DMS 273 treated with DMSO at 0.1 percent for 48 hours (cell line): ENCODE results near the gene FAM151A.
A peak's percentile ranks its signal among the peaks of the same experiment; 100 is the strongest.

Source experiments
- DNase-seq: peaks from one replicate; lab custom pipeline; 2025; lab: John Stamatoyannopoulos, UW

FAM151A gene

DNA sequence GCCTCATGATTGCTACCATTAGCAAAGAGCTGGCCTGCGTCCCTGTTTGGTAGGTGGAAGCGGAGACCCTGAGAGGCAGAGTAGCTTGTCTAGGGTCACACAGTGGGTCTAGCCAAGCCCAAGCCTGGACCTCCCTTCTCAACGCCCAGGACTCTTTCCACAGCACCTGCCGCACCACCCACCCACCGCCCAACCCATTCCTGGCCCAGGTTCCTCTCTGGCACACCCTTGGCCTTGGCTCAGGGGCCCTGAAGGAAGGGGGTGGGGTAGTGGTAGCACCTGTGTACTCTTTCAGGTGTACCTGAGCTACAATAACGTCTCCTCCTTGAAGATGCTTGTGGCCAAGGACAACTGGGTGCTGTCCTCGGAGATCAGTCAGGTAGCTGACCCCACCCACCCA, 19.3 kb downstream of the FAM151A start:
- DNase-seq: no peak

DNA sequence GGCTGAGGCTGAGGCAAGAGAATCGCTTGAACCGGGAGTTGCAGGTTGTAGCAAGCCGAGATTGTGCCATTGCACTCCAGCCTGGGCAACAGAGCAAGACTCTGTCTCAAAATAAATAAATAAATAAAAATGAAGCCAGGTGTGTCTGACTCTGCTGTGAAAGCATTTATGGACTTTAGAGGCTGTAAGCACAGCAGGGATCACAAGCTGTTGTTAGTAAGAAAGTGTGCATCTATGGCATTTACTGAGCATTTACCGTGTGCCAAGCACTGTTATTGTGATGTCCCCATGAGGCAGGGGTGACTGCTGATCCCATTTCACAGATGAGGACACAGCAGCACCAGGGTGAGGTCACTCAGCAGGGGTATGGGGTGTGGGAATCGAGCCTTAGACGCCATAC, 20.1 kb downstream of the FAM151A start:
- DNase-seq: no peak

DNA sequence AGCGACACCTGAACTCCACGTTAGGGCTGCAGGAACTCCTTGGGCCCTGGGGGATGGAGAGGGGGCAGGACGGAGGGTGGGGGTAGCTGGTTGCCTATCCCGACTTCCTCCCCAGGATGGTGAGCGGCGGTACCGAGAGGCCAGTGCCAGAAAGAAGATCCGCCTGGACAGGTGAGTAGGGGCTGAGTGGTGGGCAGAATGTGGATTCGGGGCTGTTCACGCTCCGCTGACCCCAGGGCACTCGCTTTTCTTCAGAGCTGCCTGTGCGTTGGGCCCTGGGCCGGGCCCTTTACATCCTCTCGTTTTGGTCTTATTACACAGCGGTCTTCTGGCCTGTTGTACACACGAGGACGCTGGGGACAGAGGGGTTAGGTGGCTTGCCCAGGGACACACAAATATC, 20.8 kb downstream of the FAM151A start:
- no peak for DNase-seq

DNA sequence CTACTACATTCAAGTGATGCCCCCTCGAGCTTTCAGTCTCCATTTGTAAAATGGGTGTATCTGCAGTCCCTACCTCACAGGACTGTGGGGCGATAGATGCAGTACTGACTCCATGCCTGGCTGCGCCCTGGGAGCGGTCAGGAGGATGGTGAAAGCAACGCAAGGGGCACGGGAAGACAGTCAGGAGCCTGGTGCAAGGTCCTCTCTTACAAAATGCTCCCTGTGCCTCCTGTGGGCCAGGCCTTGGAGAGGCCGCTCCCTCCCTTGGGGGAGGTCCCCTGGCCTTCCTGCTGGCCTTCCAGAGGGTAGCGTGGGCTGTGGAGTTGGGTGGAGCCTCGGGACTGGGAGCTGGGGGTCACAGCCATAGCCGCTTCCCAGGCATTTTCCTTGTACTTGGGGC, 21.6 kb downstream of the FAM151A start:
- no peak for DNase-seq

DNA sequence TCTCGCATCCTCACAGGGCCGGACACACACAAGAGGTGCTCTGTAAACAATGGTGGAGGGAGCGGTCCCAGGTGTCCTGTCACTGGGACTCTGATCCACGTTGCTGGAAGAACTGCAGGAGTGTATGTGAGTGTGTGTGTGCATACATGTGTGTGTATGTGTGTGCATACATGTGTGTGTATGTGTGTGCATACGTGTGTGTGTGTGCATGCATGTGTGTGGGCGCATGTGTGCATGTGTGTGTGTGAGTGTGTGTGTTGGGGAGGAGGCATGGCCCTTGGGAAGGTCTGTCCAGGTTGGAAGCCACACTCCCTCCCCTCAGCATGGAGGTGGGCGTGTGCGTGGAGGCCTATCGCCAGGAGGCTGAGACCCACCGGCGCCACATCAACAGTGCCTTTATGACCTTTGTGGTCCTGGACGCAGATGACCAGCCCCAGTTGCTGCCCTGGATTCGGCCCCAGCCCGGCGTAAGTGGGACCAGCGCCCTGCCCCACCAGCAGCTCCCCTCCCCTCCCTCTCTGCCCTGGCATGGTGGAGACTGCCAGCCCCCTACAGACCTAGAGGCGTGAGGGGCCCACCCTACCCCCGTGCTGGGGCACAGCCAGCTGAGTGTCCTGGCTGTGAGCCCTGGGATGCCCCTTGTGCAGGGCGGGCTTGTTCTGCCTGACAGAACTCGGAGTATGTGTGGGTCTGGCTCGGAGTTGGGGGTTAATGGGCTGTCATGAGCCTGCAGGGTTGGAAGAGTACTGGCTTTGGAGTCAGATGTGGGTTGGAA, 22.2 kb downstream of the FAM151A start:
- DNase-seq: no peak

DNA sequence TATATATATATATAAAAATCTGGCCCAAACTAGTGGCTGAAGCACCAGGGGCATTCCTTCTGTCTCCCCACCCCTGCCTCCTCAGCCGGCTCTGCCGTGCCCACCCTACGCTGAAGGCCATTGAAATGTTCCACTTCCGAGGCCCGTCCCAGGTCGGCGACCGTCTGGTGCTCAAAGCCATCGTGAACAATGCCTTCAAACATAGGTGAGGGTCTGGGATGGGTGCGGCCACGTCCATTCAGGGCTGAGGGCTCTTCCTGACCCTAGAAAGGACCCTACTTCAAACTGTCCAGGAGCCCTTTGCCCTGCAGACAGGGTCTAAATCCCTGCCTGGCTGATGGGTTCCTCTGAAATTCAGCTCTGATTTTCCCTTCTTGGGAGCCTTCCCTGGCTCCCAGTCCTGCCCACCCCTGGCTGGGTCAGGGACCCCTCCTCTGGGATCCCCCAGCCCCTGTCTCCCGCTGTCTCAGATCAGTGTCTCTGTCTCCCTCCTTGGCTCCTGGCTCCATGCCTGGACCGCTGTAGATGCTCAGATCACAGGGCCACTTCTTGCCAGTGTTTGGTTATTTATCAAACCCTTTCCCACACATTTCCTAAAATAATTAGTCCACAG, 24.0 kb downstream of the FAM151A start:
- DNase-seq: no peak

DNA sequence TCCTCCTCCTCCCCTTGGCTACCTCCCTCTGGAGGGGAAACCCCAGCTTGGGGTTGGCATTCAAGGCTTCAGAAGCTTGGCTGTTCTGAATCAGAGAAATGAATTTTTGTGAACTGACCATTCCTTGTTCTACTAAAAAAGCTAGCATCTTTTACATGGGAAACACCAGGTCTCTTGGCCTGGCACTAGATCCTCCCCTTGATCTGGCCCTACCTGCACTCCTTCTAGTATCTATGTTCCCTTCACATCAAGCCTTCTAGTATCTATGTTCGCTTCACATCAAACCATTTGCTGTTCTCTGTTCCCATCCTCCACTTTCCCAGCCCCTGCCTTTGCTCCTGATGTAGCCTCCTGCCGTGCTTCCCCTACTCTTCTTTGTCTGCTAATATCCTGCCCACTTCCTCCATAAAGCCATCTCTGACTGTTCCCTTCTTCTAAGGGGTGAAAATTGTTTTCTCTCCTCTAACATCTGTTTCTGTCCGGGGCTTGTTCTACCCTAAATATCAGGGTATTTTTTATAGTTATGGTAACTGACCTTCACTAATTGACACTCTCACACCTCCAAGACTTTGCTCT, 25.8 kb downstream of the FAM151A start:
- DNase-seq: no peak

DNA sequence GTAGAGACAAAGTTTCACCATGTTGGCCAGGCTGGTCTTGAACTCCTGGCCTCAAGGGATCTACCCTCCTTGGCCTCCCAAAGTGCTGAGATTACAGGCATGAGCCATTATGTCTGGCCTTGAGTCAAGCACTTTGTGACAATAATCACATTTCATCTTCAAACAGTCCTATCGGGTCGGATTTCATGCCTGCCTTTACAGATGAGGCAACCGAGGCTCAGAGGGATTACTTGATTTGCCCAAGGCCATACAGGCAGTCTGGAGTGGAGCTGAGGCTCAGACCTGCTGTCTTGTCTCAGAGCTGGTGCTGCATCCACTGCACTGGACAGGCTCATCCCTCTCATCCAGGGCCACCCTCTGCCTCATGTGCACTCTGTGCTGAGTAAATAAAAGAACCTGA, 26.6 kb downstream of the FAM151A start:
- DNase-seq: no peak

DNA sequence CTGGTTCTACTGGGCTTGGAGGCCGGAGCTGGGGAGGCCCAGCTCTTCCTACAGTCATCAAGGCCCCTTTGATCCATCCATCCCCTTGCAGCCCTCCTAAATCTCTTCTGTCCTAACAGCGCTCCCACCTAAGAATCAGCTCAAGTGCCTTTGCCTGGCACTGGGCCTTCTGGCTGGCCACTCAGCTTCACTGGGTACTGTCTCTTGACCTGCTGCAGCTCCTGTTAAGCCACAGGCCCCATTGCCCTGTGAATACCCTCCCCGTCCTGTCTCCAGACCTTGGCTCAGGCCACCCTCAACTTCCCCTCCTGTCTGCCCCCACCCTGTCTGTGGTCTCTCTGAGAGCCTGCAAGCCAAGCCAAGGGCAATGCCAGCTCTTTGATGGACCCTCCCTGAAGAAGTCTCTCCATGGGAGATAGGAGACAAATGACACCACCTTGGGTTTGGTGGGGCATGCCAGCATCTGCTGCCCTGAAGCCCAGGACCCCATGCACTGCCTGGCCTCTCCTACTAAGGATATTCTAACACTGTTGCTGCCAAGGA, 27.3 kb downstream of the FAM151A start:
- no peak for DNase-seq

DNA sequence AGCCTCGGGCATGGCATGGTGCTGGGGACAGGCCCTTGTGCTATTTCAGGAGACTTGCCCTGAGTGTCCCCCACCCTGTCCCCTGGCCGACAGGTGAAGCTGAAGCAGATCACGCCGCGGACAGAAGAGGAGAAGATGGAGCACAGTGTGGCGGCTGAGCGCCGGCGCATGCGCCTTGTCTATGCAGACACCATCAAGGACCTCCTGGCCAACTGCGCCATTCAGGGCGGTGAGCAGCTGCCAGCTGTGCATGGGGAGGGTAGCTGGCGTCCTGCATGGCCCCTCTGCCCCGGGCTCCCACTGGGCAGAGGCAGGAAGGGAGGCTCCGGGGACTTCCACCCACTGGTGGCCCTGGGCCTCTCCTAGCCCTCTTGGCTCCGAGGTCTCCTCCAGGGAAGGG, 28.9 kb downstream of the FAM151A start:
- DNase-seq: no peak

DNA sequence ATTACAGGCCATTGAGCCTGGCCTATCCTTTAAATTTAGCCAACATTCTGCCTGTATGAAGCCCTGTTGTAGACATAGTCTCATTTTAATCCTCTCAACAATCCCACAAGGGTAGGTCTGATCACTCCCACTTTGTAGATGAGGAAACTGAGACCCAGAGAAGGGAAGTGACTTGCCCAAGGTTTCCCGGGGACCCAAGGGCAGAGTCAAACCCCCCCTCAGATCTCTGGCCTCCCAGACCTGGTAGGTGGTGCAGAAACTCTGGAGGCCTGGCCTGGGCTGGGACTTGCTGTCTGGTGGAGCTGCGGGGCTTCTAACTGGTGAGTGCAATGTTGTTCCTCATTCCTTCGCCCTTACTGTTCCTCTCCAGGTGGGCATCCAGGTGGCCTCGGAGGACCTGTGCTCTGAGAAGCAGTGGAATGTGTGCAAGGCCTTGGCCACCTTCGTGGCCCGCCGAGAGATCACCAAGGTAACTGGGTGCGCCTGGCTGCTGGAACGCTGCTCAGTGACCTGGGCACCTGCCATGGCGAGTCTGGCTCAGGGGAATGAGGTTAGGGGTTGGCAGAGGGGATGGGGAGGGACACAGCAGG, 29.7 kb downstream of the FAM151A start:
- DNase-seq: no peak

DNA sequence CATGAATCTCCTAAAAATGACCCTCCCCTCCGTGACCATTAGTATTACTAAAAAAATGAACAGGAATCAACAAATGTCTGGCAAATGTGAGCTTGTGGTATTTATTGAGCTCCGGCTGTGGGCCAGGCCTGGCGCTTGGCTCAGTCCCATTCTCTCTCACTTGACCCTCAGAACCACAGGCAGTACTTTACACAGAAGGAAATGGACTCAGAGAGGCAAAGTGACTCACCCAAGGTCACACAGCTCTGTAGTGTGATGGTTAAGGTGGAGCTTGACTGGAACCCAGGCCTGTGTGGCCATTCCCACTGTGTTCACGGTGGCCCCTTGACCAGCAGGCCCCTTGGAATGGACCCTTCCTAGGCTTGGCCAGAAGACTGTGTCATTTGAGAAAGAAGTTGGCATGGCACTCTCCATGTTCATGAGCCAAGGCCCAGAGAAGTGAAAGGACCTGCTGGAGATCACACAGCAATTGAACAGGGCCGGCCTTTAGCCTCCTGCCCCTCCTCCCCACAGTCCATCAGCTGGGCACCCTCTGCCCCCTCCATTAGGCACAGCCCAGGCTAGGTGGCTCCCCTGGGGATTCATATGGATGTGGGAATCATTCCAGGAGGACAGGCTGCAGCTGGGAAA, 32.1 kb downstream of the FAM151A start:
- no peak for DNase-seq

DNA sequence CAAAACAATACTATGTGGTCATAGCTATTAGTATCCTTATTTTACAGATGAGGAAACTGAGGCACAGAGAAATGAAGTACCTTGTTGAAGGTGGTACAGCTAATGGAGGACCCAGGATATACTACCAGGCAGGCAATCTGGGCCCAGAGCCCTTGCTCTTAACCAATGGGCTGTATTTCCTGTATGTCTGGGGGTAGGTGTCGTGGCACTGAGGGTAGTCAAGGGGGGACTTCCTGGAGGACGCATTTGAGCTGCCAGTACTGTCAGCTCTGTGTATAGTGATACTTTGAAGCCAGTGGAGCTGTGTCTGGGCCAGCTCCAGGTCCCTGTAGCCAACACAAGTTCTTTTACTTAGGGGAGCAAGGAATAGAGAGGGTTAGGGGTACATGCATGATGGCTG, 34.9 kb downstream of the FAM151A start:
- no peak for DNase-seq

DNA sequence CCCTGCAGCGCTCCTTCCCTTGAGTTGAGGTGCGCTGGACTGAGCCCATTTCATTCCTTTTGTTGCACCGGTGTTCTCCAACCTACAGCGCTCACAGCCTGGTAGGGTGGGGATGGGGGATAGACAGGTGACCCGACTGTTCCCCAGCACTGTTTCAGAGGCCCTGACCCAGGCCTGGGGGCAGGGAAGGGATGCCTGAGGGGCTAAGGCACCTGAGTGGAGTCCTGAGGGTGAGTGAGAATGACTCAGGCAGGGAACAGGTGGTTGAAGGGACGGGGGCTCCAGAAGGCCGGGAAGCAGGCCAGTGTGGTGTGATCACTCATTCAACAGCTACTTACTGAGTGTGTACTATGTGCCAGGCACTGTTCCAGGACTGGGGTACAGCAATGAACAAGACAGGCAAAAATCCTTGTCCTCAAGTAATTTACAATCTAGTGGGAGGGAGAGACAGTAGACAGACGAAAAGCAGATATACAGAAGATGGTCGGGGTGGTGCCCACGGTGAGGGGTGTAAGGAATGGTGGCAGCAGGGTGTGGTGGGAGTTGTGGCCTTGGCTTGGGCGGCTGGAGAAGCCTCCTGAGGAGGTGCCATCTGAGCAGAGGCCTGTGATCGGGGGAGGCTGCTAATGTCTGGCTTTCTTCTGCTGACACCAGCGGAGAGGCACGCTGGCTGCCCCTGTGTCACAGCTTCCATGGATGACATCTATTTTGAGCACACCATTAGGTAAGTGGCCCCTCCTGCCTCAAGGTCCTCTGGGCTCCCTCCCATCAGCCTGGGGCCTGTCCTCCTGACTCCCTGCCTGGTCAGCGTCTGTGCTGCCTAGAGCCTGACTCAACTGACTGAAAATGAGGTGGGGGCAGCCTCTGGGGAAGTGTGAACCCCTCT, 37.9 kb downstream of the FAM151A start:
- no peak for DNase-seq

DNA sequence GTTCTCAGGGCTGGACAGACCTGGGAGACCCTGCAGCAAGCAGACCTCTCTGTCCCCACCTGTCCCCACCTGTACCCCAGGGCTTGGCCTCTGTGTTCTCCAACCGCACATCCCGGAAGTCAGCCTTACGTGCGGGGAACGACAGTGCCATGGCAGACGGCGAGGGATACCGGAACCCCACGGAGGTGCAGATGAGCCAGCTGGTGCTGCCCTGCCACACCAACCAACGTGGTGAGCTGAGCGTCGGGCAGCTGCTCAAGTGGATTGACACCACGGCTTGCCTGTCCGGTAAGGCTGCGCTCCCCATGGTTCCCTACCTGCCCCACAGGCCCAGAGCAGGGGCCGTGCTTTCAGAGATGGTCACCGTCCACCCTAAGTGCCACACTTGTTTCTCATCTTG, 38.8 kb downstream of the FAM151A start:
- DNase-seq: no peak

DNA sequence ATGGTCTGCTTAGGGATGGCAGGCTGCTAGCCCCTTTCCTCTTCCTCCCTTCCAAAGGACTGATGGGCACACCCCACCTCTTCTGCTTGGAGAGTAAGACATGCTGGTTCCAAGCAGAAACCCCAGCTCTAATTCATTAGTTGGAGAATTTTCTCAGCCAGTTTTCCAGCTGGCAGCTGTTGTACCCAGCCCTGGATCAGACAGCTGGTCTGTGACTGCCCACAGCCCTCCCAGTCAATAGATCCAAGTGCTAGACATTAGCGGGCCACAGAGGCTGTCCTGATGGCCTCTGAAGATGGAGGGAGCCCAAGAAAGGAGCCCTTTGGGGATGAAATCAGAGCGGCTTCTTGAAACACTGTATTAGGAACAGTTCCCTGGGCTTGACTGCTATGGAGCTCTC, 39.5 kb downstream of the FAM151A start:
- peak; percentile 26 for DNase-seq

DNA sequence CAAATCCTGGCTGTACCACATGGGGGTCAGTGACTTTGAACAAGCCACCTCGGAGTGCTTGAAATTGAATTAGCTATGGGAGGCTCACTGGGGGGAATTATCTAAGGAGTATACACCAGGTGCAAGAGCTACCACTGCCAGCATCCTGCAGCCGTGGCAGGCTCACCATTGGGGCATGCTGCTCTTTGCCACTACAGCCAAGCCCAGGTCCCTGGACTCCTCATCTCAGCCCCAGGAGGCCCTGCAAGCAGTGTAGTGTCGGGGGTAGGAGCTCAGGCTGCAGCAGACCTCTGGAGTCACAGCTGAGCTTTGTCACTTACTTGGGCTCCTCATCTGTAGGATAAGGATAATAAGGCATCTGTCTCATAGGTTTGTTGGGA, 40.0 kb downstream of the FAM151A start:
- DNase-seq: no peak

DNA sequence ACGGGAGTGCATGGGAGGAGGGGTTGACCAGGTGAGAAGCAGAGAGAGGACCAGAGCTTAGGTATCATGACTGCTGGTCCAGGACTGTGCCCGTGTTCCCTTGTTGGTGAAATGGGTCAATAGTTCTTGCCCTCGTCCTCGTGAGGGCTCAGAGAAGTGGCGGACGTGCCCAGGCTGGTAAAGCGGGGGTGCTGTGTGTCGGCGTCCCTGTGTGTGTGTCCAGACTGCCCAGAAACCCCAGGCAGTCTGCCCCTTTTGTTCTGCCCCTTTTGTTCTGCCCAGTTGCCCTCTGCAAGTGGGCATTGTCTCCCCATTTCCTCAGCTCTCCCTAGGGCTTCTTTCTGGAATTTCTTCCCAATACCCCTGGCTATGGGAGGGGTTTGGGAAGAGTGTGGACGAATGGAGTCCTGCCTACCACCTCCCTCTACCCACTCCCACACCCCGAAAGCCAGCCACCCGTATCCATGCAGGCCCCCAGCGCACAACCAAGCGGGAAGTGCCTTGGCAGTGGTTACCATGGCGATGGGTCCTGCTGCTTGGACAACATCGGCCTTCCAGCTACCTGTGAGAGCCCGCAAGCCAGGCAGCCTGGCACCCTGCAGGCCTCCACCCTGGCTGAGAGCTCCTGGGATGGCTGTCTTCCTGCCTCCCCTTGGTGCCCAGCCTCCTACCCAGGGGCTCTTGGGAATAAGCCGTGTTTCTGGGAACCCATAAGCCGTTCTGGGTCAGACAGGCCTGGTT, 40.6 kb downstream of the FAM151A start:
- DNase-seq: no peak

DNA sequence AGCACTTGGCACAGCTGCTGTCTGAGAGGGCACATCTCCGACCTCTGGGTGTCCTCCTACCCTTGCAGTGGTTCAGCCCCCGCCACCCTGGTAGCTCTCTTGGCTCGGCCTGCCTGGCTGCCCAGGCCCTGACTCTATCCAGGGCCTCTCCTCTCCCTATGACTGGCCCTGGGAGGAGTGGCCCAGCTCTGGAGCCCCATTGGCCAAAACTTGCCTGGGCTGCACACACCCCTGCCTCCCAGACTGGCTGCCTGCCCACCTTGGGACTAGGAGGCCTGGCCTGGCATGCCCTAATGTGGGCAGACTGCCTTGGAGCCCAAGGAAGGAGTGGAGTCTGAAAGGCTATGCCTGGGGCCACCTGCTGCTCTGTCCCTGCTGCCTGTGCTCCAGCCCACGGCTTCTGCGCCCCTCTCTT, 41.7 kb downstream of the FAM151A start:
- DNase-seq: peak; percentile 91

DNA sequence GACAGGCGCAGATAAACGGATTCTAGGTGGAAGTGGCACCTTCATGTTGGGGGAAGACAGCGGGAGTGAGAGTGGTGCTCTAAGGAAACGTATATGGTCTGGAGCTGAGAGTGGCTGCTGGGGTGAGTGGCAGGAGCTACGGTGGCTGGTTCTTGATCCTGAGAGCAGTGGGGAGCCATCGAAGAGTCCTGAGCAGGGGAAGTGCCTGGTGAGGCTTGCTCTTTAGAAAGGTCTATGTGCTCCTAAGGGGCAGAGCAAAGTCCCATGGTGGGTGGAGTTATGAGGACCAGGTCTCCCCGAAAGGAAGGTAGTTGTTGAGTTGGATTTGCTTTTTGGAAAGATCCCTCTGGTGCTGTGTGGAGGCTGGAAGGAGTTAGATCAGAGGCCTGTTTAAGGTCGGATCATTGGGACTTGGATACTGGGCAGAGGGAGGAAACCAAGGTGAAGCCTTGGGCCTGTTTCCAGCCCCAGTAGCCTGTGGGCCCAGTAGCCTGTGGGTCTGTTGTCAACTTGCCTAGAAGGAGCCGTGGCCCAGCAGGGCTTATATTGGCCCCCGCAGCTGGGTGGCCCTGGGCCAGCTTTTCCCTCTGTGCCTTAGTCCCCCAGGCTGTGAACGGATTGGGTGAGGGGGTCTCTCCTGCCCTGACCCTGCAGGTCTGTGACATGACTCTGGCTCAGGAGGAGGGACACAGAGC, 42.3 kb downstream of the FAM151A start:
- no peak for DNase-seq
